Astrocyte (in vitro differentiated cells and primary cell): Measurements from ENCODE around the gene NUP54. TPM values are rescaled to one million over a fixed set of nuclear protein-coding genes. Genes with fewer than 3 reads are reported as not detected.

ENCODE experiments used
- DNase-seq: peaks from one replicate; pipeline ENCODE4 v3.0.0-alpha.2; 2010; ENCODE audit warnings: low read depth
- FAIRE-seq: peaks from 2 replicates; lab custom pipeline; 2011; peaks lifted over from hg19 to GRCh38; lab: Jason Lieb, UNC
- H2AFZ ChIP-seq: 2 replicates; pipeline ENCODE4 v1.6.0; 2012; ENCODE audit warnings: low read depth, low read length, inconsistent platforms
- H3K27ac ChIP-seq: 2 replicates; pipeline ENCODE4 v1.5.1; 2011; ENCODE audit warnings: low read depth, low read length, inconsistent platforms
- H3K27me3 ChIP-seq: 2 replicates; pipeline ENCODE4 v1.6.0; 2011; ENCODE audit warnings: low read length, inconsistent platforms; ENCODE audit not compliant: insufficient read depth
- H3K36me3 ChIP-seq: 2 replicates; pipeline ENCODE4 v1.5.1; 2011; ENCODE audit warnings: low read length, inconsistent platforms; ENCODE audit not compliant: insufficient read depth
- H3K4me1 ChIP-seq: 2 replicates; pipeline ENCODE4 v1.5.1; 2011; ENCODE audit warnings: low read length, inconsistent platforms; ENCODE audit not compliant: insufficient read depth
- H3K4me2 ChIP-seq: 2 replicates; pipeline ENCODE4 v1.6.0; 2012; ENCODE audit warnings: low read length, inconsistent platforms
- H3K4me3 ChIP-seq: 2 replicates; pipeline ENCODE4 v1.5.1; 2011; ENCODE audit warnings: low read depth, mild to moderate bottlenecking, low read length, inconsistent platforms; ENCODE audit not compliant: insufficient read depth
- H3K79me2 ChIP-seq: 2 replicates; pipeline ENCODE4 v1.6.0; 2012; ENCODE audit warnings: mild to moderate bottlenecking, low read length, inconsistent platforms; ENCODE audit not compliant: insufficient read depth
- H3K9ac ChIP-seq: 2 replicates; pipeline ENCODE4 v1.6.0; 2012; ENCODE audit warnings: mild to moderate bottlenecking, low read length, inconsistent platforms
- H3K9me3 ChIP-seq: 2 replicates; pipeline ENCODE4 v1.5.1; 2012; ENCODE audit warnings: low read depth, mild to moderate bottlenecking, low read length, inconsistent platforms; ENCODE audit not compliant: insufficient read depth
- H4K20me1 ChIP-seq: 2 replicates; pipeline ENCODE4 v1.6.0; 2012; ENCODE audit warnings: low read length, inconsistent platforms; ENCODE audit not compliant: insufficient read depth
- H3K27ac Mint-ChIP-seq: one replicate; pipeline ENCODE4 v1.8.0; 2021; ENCODE audit warnings: mild to moderate bottlenecking, mixed read lengths; ENCODE audit not compliant: unreplicated experiment
- H3K27me3 Mint-ChIP-seq: one replicate; pipeline ENCODE4 v1.8.0; 2021; ENCODE audit warnings: low read depth, mixed read lengths; ENCODE audit not compliant: unreplicated experiment
- H3K36me3 Mint-ChIP-seq: one replicate; pipeline ENCODE4 v1.8.0; 2021; ENCODE audit warnings: low read depth, mixed read lengths; ENCODE audit not compliant: unreplicated experiment
- H3K4me1 Mint-ChIP-seq: one replicate; pipeline ENCODE4 v1.8.0; 2021; ENCODE audit warnings: low read depth, mixed read lengths; ENCODE audit not compliant: unreplicated experiment
- H3K4me3 Mint-ChIP-seq: one replicate; pipeline ENCODE4 v1.8.0; 2021; ENCODE audit warnings: mild to moderate bottlenecking, moderate library complexity, mixed read lengths; ENCODE audit not compliant: unreplicated experiment
- H3K9me3 Mint-ChIP-seq: one replicate; pipeline ENCODE4 v1.8.0; 2021; ENCODE audit warnings: mild to moderate bottlenecking, mixed read lengths; ENCODE audit not compliant: unreplicated experiment
- EZH2 ChIP-seq: IDR thresholded peaks from 2 replicates; pipeline ENCODE4 v1.6.1; 2012; ENCODE audit warnings: mild to moderate bottlenecking, low read length, inconsistent platforms; ENCODE audit not compliant: insufficient read depth
- total RNA-seq: library from RNA; stranded (reverse); gene quantifications from 2 replicates; pipeline ENCODE4 v1.2.1, GENCODE V29; 2021
- TF ChIP-seq, protein P1 (sequence below): IDR thresholded peaks from 2 replicates; pipeline ENCODE4 v1.5.1; 2011; ENCODE audit warnings: low read depth, mild to moderate bottlenecking, inconsistent platforms, low read length, moderate library complexity; ENCODE audit not compliant: insufficient read depth

The NUP54 gene
- total RNA-seq, 1 donor from 2014 or later: 34.2 TPM

DNA sequence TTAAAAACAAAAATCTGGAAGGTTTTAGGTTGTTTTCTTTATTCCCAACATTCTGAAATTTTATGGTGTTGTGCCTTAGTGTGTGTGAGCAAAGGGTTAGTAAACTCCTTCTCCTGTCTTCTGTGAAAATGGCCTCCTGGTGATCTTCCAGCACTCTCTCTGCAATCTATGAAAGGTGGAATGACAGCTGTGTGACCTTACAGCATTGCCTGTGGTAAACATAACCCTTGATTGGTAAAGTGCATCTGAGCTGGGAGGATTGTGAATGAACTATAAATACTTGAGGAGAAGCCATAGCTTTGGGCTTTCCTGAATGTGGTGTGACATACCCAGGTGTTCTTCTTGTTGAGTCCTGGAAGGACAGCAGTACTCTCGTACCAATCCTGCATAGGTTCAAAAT, 63.7 kb downstream of the NUP54 start:
- no peaks in the 10 kb centered on the region for H3K27me3 Mint-ChIP-seq
- H3K4me3 Mint-ChIP-seq: no peak overlapping the region
- no peaks in the 10 kb centered on the region for H3K79me2 ChIP-seq
- no peak overlapping the region for H2AFZ ChIP-seq
- H3K27ac Mint-ChIP-seq: no peak overlapping the region
- H3K36me3 ChIP-seq: no peaks in the 10 kb centered on the region
- no peaks in the 10 kb centered on the region for H3K9me3 ChIP-seq
- H3K9ac ChIP-seq: no peak overlapping the region
- H3K4me1 ChIP-seq: no peaks in the 10 kb centered on the region
- no peaks in the 10 kb centered on the region for H3K36me3 Mint-ChIP-seq
- no peak overlapping the region for H3K27ac ChIP-seq
- no peaks in the 10 kb centered on the region for H3K4me1 Mint-ChIP-seq
- no peak overlapping the region for H3K4me2 ChIP-seq
- H4K20me1 ChIP-seq: no peaks in the 10 kb centered on the region
- FAIRE-seq: no peak
- no peaks in the 10 kb centered on the region for H3K9me3 Mint-ChIP-seq
- no peak for DNase-seq
- H3K27me3 ChIP-seq: peaks cover 2% of the 10 kb centered on the region
- TF ChIP-seq, protein P1, sequence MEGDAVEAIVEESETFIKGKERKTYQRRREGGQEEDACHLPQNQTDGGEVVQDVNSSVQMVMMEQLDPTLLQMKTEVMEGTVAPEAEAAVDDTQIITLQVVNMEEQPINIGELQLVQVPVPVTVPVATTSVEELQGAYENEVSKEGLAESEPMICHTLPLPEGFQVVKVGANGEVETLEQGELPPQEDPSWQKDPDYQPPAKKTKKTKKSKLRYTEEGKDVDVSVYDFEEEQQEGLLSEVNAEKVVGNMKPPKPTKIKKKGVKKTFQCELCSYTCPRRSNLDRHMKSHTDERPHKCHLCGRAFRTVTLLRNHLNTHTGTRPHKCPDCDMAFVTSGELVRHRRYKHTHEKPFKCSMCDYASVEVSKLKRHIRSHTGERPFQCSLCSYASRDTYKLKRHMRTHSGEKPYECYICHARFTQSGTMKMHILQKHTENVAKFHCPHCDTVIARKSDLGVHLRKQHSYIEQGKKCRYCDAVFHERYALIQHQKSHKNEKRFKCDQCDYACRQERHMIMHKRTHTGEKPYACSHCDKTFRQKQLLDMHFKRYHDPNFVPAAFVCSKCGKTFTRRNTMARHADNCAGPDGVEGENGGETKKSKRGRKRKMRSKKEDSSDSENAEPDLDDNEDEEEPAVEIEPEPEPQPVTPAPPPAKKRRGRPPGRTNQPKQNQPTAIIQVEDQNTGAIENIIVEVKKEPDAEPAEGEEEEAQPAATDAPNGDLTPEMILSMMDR: no peak
- no peak overlapping the region for H3K4me3 ChIP-seq

- H3K4me3 ChIP-seq: no peak overlapping the region
- Mint-ChIP-seq H3K4me1 (no peaks in the 10 kb centered on the region), H3K27ac (no peak overlapping the region), H3K27me3 (no peaks in the 10 kb centered on the region), H3K36me3 (no peaks in the 10 kb centered on the region), H3K9me3 (no peaks in the 10 kb centered on the region), H3K4me3 (no peak overlapping the region)
- no peak for FAIRE-seq
- no peak overlapping the region for H2AFZ ChIP-seq
- no peaks in the 10 kb centered on the region for H3K79me2 ChIP-seq
- no peaks in the 10 kb centered on the region for H3K4me1 ChIP-seq
- DNase-seq: no peak
- H3K36me3 ChIP-seq: no peaks in the 10 kb centered on the region
- no peaks in the 10 kb centered on the region for H4K20me1 ChIP-seq
- H3K9me3 ChIP-seq: no peaks in the 10 kb centered on the region
- H3K27me3 ChIP-seq: peaks cover 2% of the 10 kb centered on the region
- H3K4me2 ChIP-seq: no peak overlapping the region
- no peak overlapping the region for H3K27ac ChIP-seq
- H3K9ac ChIP-seq: no peak overlapping the region
- TF ChIP-seq, protein P1: no peak
- TF ChIP-seq EZH2: no peak
Observed at GRCh38 chr4:76083386-76083988, 64.7 kb downstream of the NUP54 start.

- Histone ChIP-seq H3K9ac (no peak overlapping the region), H3K4me1 (no peaks in the 10 kb centered on the region), H3K79me2 (no peaks in the 10 kb centered on the region), H3K36me3 (no peaks in the 10 kb centered on the region), H3K27me3 (no peaks in the 10 kb centered on the region), H3K27ac (no peak overlapping the region), H3K9me3 (no peaks in the 10 kb centered on the region), H3K4me3 (no peak overlapping the region), H2AFZ (no peak overlapping the region), H3K4me2 (no peak overlapping the region), H4K20me1 (no peaks in the 10 kb centered on the region)
- no peak overlapping the region for H3K4me3 Mint-ChIP-seq
- no peak overlapping the region for H3K27ac Mint-ChIP-seq
- TF ChIP-seq EZH2: no peak
- TF ChIP-seq, protein P1: no peak
- no peak for DNase-seq
- H3K36me3 Mint-ChIP-seq: no peaks in the 10 kb centered on the region
- no peak for FAIRE-seq
- peaks cover 4% of the 10 kb centered on the region for H3K4me1 Mint-ChIP-seq
- no peaks in the 10 kb centered on the region for H3K9me3 Mint-ChIP-seq
- H3K27me3 Mint-ChIP-seq: no peaks in the 10 kb centered on the region
Observed at GRCh38 chr4:76078033-76078613, 70.1 kb downstream of the NUP54 start.
